GM21526 (cell line): ENCODE results near the gene CALM3.

Experiments used
- ATAC-seq: cut with Tn5 transposase; IDR thresholded peaks from one replicate; pipeline ENCODE4 v1.9.1; 2021; ENCODE audit warnings: moderate library complexity; ENCODE audit not compliant: unreplicated experiment, low FRiP score

Gene CALM3

DNA sequence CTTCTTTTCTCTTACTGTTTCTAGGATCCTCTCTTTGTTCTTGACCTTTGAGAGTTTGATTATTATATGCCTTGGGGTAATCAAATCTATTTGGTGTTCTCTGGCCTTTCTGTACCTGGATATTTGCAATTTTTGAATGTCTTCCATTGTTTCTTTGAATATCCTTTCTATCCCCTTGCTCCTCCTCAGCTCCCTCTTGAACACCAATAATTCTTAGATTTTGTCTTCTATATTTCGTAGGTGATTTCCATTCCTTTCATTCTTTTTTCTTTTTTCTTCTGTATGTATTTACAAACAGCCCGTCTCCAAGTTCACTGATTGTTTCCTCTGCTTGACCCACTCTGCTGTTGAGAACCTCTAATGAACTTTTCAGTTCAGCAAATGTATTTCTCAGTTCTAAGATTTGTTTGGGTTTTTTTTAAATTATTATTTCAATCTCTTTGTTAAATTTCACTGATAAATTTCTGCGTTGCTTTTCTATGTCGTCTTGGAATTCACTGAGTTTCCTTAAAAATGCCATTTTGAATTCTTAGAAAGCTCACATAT is 2.7 kb upstream of the CALM3 start:
- ATAC-seq, result no peak

GRCh38 chr19:46599716-46600373 is 1.3 kb upstream of the CALM3 start:
- no peak for ATAC-seq

- peak; percentile 80 for ATAC-seq
Measured at GRCh38 chr19:46600384-46601317, 479 bp upstream of the CALM3 start.

DNA sequence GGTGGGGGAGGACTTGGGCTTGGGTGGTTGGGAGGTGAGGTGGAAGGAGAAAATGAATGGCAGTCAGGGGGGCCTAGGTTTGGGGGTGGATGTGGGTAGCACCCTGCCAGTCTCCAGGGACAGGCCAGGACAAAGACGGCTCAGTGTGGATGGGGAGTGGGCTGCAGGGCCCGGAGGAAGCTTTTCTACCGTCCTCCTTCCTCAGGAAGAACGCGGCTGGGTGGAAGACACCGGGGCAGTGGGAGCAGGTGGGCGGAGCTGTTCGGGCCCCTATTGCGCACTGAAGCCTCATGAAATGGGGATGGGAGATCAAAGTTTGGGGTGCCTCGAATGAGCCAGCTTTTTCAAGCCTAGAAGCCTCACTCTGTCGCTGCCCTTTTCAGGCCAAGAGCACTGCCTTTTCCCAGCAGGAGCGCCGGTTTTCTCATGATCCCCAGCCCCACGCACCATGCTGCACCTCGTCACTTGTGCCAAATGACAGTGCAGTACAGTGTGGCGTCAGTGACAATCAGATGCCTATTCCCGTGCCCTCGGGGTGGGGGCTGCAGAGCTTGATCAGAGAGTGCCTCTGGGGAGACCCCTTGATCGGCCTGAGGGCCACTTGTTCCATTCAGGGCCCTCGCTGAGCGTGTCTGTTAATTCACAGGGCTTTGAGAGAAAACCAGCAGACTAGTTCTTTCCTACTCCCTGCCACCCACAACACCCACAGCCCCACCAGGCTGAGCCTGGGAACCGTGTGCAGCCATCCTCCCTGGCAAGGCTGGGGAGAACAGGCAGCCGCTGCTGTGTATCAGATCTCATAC is 1.5 kb downstream of the CALM3 start:
- ATAC-seq, result no peak

- ATAC-seq, result no peak
Measured at GRCh38 chr19:46603195-46603637, 2.1 kb downstream of the CALM3 start.

- no peak for ATAC-seq
Measured at GRCh38 chr19:46603752-46604231, 2.7 kb downstream of the CALM3 start.

DNA sequence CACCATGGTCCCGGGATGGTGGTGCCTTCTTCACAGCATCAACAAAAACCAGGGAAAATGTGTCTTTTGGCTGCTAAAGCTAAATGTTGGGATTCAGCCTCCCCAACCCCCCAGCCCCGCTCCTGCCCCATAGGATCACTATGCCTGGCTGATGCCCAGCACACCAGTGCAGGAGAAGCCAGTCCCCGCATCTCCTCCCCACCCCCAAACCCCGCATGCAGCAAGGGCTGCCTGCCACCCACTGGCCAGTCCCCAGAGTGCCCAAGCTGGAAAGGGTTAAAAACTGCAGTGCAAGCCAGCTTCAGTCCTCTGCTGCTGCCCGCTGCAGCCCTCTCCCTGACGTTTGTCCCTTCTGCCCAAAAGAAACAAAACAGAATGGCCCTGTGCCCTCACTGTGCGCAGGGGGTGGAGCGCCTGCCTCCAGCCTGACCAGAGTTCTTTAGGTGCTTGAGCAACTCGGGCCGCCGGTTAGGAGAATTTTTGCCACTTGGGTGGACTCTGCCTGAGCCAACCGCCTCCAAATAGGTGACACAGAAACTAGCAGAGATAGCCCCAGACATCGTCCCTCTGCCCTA is 3.7 kb downstream of the CALM3 start:
- no peak for ATAC-seq

GRCh38 chr19:46605356-46605821 is 4.3 kb downstream of the CALM3 start:
- ATAC-seq, result no peak

- no peak for ATAC-seq
Measured at GRCh38 chr19:46606019-46606418, 4.9 kb downstream of the CALM3 start.

GRCh38 chr19:46606681-46607447 is 5.7 kb downstream of the CALM3 start:
- ATAC-seq, result no peak

GRCh38 chr19:46607448-46607841 is 6.3 kb downstream of the CALM3 start:
- ATAC-seq, result no peak

- no peak for ATAC-seq
Measured at GRCh38 chr19:46608178-46608577, 7.0 kb downstream of the CALM3 start.

DNA sequence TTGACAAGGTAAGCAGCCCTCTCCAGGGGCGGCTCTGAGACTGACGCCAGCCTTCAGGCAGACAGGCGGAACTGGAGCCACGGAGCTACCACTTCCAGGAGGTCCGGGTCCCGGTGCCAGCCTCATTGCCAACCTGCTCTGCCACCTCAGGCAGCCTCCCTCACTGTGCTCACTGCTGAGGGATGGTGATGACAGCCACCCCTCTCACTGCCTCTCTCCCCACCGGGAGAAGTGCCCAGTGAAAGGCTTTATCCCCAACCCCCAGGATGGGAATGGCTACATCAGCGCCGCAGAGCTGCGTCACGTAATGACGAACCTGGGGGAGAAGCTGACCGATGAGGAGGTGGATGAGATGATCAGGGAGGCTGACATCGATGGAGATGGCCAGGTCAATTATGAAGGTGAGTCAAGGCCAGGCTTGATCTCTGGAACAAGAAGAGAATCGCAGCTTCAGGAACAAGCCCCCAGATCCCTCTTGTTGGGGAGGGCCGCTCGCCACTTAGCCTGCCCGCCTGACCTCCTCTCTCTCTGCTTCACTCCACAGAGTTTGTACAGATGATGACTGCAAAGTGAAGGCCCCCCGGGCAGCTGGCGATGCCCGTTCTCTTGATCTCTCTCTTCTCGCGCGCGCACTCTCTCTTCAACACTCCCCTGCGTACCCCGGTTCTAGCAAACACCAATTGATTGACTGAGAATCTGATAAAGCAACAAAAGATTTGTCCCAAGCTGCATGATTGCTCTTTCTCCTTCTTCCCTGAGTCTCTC is 7.6 kb downstream of the CALM3 start:
- no peak for ATAC-seq

GRCh38 chr19:46609511-46610412 is 8.6 kb downstream of the CALM3 start:
- no peak for ATAC-seq

DNA sequence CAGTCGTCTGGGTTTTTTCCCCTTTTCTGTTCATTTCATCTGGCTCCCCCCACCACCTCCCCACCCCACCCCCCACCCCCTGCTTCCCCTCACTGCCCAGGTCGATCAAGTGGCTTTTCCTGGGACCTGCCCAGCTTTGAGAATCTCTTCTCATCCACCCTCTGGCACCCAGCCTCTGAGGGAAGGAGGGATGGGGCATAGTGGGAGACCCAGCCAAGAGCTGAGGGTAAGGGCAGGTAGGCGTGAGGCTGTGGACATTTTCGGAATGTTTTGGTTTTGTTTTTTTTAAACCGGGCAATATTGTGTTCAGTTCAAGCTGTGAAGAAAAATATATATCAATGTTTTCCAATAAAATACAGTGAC is 9.3 kb downstream of the CALM3 start:
- ATAC-seq, result no peak

GRCh38 chr19:46610851-46611770 is 10.0 kb downstream of the CALM3 start:
- ATAC-seq, result no peak

GRCh38 chr19:46611776-46612175 is 10.6 kb downstream of the CALM3 start:
- ATAC-seq, result no peak
